ENCODE results near the gene CXCL16.

DNA sequence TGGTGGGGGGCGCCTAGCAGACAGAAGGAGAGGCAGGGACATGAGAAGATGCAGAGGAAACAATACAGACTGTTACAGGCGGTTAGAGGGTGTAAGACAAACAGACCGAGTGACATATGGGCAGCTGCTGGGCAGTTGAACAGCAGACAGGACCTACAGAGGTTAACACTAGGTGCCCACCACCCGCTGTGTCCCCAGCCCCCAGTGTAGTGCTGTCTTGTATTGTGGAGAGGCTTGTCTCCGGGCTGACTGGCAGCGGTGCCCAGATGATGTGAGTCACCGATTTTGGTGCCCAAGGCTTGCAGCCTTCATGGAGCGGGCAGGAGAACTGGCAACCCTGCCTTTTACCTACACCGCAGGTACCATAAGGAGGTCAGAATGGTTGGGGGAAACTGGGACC lies 2.4 kb upstream of the CXCL16 start:
- TF ChIP-seq POLR2A (IDR thresholded peaks at IDR 0.05; ENCODE audit: borderline replicate concordance, extremely low read depth, insufficient read depth, insufficient read length) (no peak), SP1 (IDR thresholded peaks at IDR 0.05; ENCODE audit: low read depth) (no peak), ZFX (IDR thresholded peaks at IDR 0.05) (no peak), CEBPB (IDR thresholded peaks at IDR 0.05; ENCODE audit: low read depth) (no peak), EZH2phosphoT487 (IDR thresholded peaks at IDR 0.05; ENCODE audit: borderline replicate concordance) (no peak), POLR2AphosphoS5 (IDR thresholded peaks at IDR 0.05; ENCODE audit: low read depth, low read length) (no peak), JUND (IDR thresholded peaks at IDR 0.05) (no peak), EZH2 (IDR thresholded peaks at IDR 0.05) (no peak)
- TF ChIP-seq, protein P1, sequence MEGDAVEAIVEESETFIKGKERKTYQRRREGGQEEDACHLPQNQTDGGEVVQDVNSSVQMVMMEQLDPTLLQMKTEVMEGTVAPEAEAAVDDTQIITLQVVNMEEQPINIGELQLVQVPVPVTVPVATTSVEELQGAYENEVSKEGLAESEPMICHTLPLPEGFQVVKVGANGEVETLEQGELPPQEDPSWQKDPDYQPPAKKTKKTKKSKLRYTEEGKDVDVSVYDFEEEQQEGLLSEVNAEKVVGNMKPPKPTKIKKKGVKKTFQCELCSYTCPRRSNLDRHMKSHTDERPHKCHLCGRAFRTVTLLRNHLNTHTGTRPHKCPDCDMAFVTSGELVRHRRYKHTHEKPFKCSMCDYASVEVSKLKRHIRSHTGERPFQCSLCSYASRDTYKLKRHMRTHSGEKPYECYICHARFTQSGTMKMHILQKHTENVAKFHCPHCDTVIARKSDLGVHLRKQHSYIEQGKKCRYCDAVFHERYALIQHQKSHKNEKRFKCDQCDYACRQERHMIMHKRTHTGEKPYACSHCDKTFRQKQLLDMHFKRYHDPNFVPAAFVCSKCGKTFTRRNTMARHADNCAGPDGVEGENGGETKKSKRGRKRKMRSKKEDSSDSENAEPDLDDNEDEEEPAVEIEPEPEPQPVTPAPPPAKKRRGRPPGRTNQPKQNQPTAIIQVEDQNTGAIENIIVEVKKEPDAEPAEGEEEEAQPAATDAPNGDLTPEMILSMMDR (IDR thresholded peaks at IDR 0.05 in 2 of 3, conservative IDR thresholded peaks at IDR 0.05 in 1 of 3; ENCODE audit: borderline replicate concordance in 1 of 3, insufficient read depth in 1 of 3, low read depth in 2 of 3, low read length in 2 of 3): no peak
- TF ChIP-seq, protein P2, sequence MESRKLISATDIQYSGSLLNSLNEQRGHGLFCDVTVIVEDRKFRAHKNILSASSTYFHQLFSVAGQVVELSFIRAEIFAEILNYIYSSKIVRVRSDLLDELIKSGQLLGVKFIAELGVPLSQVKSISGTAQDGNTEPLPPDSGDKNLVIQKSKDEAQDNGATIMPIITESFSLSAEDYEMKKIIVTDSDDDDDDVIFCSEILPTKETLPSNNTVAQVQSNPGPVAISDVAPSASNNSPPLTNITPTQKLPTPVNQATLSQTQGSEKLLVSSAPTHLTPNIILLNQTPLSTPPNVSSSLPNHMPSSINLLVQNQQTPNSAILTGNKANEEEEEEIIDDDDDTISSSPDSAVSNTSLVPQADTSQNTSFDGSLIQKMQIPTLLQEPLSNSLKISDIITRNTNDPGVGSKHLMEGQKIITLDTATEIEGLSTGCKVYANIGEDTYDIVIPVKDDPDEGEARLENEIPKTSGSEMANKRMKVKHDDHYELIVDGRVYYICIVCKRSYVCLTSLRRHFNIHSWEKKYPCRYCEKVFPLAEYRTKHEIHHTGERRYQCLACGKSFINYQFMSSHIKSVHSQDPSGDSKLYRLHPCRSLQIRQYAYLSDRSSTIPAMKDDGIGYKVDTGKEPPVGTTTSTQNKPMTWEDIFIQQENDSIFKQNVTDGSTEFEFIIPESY (IDR thresholded peaks at IDR 0.05; ENCODE audit: extremely low read depth, insufficient replicate concordance, low read length): no peak
- TF ChIP-seq, protein P3, sequence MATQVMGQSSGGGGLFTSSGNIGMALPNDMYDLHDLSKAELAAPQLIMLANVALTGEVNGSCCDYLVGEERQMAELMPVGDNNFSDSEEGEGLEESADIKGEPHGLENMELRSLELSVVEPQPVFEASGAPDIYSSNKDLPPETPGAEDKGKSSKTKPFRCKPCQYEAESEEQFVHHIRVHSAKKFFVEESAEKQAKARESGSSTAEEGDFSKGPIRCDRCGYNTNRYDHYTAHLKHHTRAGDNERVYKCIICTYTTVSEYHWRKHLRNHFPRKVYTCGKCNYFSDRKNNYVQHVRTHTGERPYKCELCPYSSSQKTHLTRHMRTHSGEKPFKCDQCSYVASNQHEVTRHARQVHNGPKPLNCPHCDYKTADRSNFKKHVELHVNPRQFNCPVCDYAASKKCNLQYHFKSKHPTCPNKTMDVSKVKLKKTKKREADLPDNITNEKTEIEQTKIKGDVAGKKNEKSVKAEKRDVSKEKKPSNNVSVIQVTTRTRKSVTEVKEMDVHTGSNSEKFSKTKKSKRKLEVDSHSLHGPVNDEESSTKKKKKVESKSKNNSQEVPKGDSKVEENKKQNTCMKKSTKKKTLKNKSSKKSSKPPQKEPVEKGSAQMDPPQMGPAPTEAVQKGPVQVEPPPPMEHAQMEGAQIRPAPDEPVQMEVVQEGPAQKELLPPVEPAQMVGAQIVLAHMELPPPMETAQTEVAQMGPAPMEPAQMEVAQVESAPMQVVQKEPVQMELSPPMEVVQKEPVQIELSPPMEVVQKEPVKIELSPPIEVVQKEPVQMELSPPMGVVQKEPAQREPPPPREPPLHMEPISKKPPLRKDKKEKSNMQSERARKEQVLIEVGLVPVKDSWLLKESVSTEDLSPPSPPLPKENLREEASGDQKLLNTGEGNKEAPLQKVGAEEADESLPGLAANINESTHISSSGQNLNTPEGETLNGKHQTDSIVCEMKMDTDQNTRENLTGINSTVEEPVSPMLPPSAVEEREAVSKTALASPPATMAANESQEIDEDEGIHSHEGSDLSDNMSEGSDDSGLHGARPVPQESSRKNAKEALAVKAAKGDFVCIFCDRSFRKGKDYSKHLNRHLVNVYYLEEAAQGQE (IDR thresholded peaks at IDR 0.05; ENCODE audit: low read depth): no peak
- TF ChIP-seq, protein P4, sequence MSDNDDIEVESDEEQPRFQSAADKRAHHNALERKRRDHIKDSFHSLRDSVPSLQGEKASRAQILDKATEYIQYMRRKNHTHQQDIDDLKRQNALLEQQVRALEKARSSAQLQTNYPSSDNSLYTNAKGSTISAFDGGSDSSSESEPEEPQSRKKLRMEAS (IDR thresholded peaks at IDR 0.05): no peak
